Psoas muscle (tissue), 8 donors: ENCODE results near the gene PALB2. TPM values are rescaled to one million over a fixed set of nuclear protein-coding genes. Genes with fewer than 3 reads are reported as not detected.

Experiments used
- ATAC-seq, 4 donors: fragments of 200-7000 bp; cut with Tn5 transposase; one replicate each; pipeline ENCODE4 v1.9.1; 2020; ENCODE audit warnings: moderate library complexity in 3 of 4, mild to moderate bottlenecking in 2 of 4
- DNase-seq, 2 donors: peaks; one replicate each; pipeline ENCODE4 v3.0.0-alpha.2; 2020
- H3K27ac ChIP-seq: fragments of 200-600 bp; one replicate; pipeline ENCODE4 v1.8.0; 2022
- H3K27me3 ChIP-seq, 3 donors: fragments of 200-600 bp in 1 of 3; one replicate each; pipeline versions ENCODE4 v1.6.1 to v1.8.0; 2013 to 2022; ENCODE audit warnings: low read length in 2 of 3, mild to moderate bottlenecking in 2 of 3, moderate library complexity in 1 of 3; ENCODE audit not compliant: insufficient read depth in 3 of 3
- H3K36me3 ChIP-seq, 2 donors: fragments of 200-600 bp in 1 of 2; one replicate each; pipeline versions ENCODE4 v1.6.1 to v1.8.0; 2013 to 2022; ENCODE audit warnings: low read depth in 1 of 2, mild to moderate bottlenecking in 1 of 2, moderate library complexity in 1 of 2; ENCODE audit not compliant: insufficient read depth in 1 of 2
- H3K4me1 ChIP-seq: fragments of 200-600 bp; one replicate; pipeline ENCODE4 v1.8.0; 2022
- H3K4me3 ChIP-seq: fragments of 200-600 bp; one replicate; pipeline ENCODE4 v1.8.0; 2022; ENCODE audit warnings: mild to moderate bottlenecking
- H3K9me3 ChIP-seq: fragments of 200-600 bp; one replicate; pipeline ENCODE4 v1.8.0; 2022
- WGBS, 3 donors: extraction: QIAGEN DNeasy Blood & Tissue Kit; methylation state at CpG; one replicate each; pipeline versions ENCODE4 v1.1.6 to v1.1.7; 2013; 5-methylcytosine and 5-hydroxymethylcytosine counted together
- intact Hi-C, 2 donors: fragments of 100-400 bp; cut with DNase I; formaldehyde crosslinking; loops; one replicate each; pipeline versions ENCODE4 v1.11.0 to v1.14.2; 2022
- polyA plus RNA-seq, 3 donors: library from polyadenylated mRNA; stranded (reverse); fragments of 200-250 nt; gene quantifications; one replicate each; pipeline ENCODE4 v1.2.3, GENCODE V29; 2013
- total RNA-seq, 4 donors: library from RNA; stranded (reverse); fragmentation: NEBNext Ultra II Directional in 2 of 4; extraction: Animal tissue kit (Norgen Biotek cat#: 25700) in 2 of 4; gene quantifications; one replicate each; pipeline versions ENCODE4 v1.2.1 to v1.2.4, GENCODE V29; 2021 to 2023
- TF ChIP-seq, protein P1 (sequence below): fragments of 200-600 bp; IDR thresholded peaks from one replicate; pipeline ENCODE4 v1.8.0; 2022; ENCODE audit warnings: antibody characterized with exemption
- donor health status: healthy with polysubstance abuse.
- donor health status: DM: no; HTN: no; CAD: no; lungs with moderate emphysema.
- donor health status: Bipolar disorder and iron deficiency.
- donor health status: healthy.
- donor health status: DM: yes; HTN: yes; CAD: no.
- donor health status: DM: no; HTN: no; CAD: no.
- donor health status: DM: no; HTN: no; CAD: no.
- donor health status: DM: yes; HTN: yes; CAD: no.

Gene PALB2
- total and polyA plus RNA-seq, 7 donors, result 4.3 to 10.6 (median 6.2) TPM

DNA sequence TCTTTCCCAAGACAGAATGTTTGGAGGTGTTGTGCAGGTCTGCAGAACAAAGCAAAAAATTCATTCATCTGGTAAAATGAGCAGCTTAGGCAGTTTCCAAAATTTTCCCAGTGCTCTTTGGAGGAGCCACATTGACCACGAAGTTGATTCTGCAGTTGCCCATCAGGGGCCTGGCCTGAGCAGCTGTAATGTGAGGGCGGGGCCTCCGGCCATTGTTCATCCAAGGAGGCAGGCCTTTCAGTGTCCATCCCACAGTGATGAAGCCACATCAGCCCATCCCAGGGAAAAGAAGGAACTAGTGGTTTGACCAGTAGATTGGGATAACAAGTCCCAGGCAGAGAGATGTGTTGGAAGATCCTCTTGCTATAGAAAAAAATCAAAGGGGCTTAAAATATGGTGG is 73.5 kb downstream of the PALB2 start:
- H3K27ac ChIP-seq, result peak overlapping the region; percentile 76
- H3K36me3 ChIP-seq, result peaks cover 15 to 97% of the 10 kb centered on the region in 2 donors
- intact Hi-C loops, result no loop called here
- ATAC-seq (no peak), DNase-seq (no peak)
- H3K27me3 ChIP-seq, result no peaks in the 10 kb centered on the region
- peaks cover 42% of the 10 kb centered on the region for H3K4me1 ChIP-seq
- WGBS, 3 donors, result 75 to 82% (median 79%) methylated on average over 3 of the region's 3 CpGs
- no peaks in the 10 kb centered on the region for H3K9me3 ChIP-seq
- no peak overlapping the region for H3K4me3 ChIP-seq
- TF ChIP-seq, protein P1, sequence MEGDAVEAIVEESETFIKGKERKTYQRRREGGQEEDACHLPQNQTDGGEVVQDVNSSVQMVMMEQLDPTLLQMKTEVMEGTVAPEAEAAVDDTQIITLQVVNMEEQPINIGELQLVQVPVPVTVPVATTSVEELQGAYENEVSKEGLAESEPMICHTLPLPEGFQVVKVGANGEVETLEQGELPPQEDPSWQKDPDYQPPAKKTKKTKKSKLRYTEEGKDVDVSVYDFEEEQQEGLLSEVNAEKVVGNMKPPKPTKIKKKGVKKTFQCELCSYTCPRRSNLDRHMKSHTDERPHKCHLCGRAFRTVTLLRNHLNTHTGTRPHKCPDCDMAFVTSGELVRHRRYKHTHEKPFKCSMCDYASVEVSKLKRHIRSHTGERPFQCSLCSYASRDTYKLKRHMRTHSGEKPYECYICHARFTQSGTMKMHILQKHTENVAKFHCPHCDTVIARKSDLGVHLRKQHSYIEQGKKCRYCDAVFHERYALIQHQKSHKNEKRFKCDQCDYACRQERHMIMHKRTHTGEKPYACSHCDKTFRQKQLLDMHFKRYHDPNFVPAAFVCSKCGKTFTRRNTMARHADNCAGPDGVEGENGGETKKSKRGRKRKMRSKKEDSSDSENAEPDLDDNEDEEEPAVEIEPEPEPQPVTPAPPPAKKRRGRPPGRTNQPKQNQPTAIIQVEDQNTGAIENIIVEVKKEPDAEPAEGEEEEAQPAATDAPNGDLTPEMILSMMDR, result no peak

GRCh38 chr16:23566724-23567123 is 74.4 kb downstream of the PALB2 start:
- H3K4me3 ChIP-seq, result no peak overlapping the region
- intact Hi-C loops, result no loop called here
- no peaks in the 10 kb centered on the region for H3K27me3 ChIP-seq
- 93 to 95% (median 94%) methylated on average over 8 of the region's 8 CpGs for WGBS, 3 donors
- no peaks in the 10 kb centered on the region for H3K9me3 ChIP-seq
- peaks cover 51% of the 10 kb centered on the region for H3K4me1 ChIP-seq
- DNase-seq (no peak), ATAC-seq (no peak)
- TF ChIP-seq, protein P1, result no peak
- peak overlapping the region; percentile 76 for H3K27ac ChIP-seq
- peaks cover 21 to 98% of the 10 kb centered on the region in 2 donors for H3K36me3 ChIP-seq

- ATAC-seq, result peak; percentile 86 to 90 (median 87)
- Histone ChIP-seq H3K4me3 (peak overlapping the region; percentile 40), H3K9me3 (no peaks in the 10 kb centered on the region), H3K27me3 (no peaks in the 10 kb centered on the region), H3K36me3 (peaks cover 19 to 98% of the 10 kb centered on the region in 2 donors), H3K4me1 (peaks cover 71% of the 10 kb centered on the region), H3K27ac (peak overlapping the region; percentile 76)
- intact Hi-C loops, result no loop called here
- DNase-seq, result peak; percentile 83 to 95
- WGBS, 3 donors, result 33 to 61% (median 34%) methylated on average over 9 of the region's 9 CpGs
- TF ChIP-seq, protein P1, result no peak
Observed at GRCh38 chr16:23564575-23565363, 76.3 kb downstream of the PALB2 start.

GRCh38 chr16:23563186-23563585 is 77.9 kb downstream of the PALB2 start:
- peak overlapping the region; percentile 40 for H3K4me3 ChIP-seq
- peak; percentile 29 to 69 for DNase-seq
- H3K4me1 ChIP-seq, result peaks cover 84% of the 10 kb centered on the region
- no peaks in the 10 kb centered on the region for H3K27me3 ChIP-seq
- peaks cover 23 to 92% of the 10 kb centered on the region in 2 donors for H3K36me3 ChIP-seq
- no peaks in the 10 kb centered on the region for H3K9me3 ChIP-seq
- peak overlapping the region; percentile 56 for H3K27ac ChIP-seq
- TF ChIP-seq, protein P1, result no peak
- WGBS, 3 donors, result 46 to 82% (median 67%) methylated on average over 6 of the region's 6 CpGs
- ATAC-seq, result peak; percentile 58 to 73 (median 60)
- intact Hi-C loops, result no loop called here
